Fibroblast of skin of right biceps (primary cell): ENCODE measurements around the gene TLCD5.

Source experiments
- DNase-seq: peaks from one replicate; pipeline ENCODE4 v3.0.0-alpha.2; 2013

The TLCD5 gene

GRCh38 chr11:120338107-120338933, 13.2 kb downstream of the TLCD5 start:
- DNase-seq = peak; percentile 31

- peak; percentile 29 for DNase-seq
Observed at GRCh38 chr11:120339394-120339890, 14.3 kb downstream of the TLCD5 start.

GRCh38 chr11:120340529-120340928, 15.4 kb downstream of the TLCD5 start:
- DNase-seq = no peak

- no peak for DNase-seq
Observed at GRCh38 chr11:120342226-120342625, 17.1 kb downstream of the TLCD5 start.

- no peak for DNase-seq
Observed at GRCh38 chr11:120342678-120343077, 17.6 kb downstream of the TLCD5 start.

GRCh38 chr11:120343429-120343828, 18.3 kb downstream of the TLCD5 start:
- no peak for DNase-seq

- DNase-seq = peak; percentile 74
Observed at GRCh38 chr11:120344302-120345004, 19.4 kb downstream of the TLCD5 start.

GRCh38 chr11:120346233-120346632, 21.1 kb downstream of the TLCD5 start:
- no peak for DNase-seq

GRCh38 chr11:120350637-120351036, 25.5 kb downstream of the TLCD5 start:
- no peak for DNase-seq

- DNase-seq = no peak
Observed at GRCh38 chr11:120352405-120352804, 27.3 kb downstream of the TLCD5 start.

- peak; percentile 44 for DNase-seq
Observed at GRCh38 chr11:120354068-120354467, 29.0 kb downstream of the TLCD5 start.

GRCh38 chr11:120354779-120355178, 29.7 kb downstream of the TLCD5 start:
- no peak for DNase-seq

- DNase-seq = no peak
Observed at GRCh38 chr11:120357620-120358019, 32.5 kb downstream of the TLCD5 start.

- no peak for DNase-seq
Observed at GRCh38 chr11:120358729-120359128, 33.6 kb downstream of the TLCD5 start.

GRCh38 chr11:120363436-120363835, 38.3 kb downstream of the TLCD5 start:
- peak; percentile 31 for DNase-seq

- DNase-seq = no peak
Observed at GRCh38 chr11:120365512-120365911, 40.4 kb downstream of the TLCD5 start.

- no peak for DNase-seq
Observed at GRCh38 chr11:120372296-120372695, 47.2 kb downstream of the TLCD5 start.

GRCh38 chr11:120375076-120375475, 50.0 kb downstream of the TLCD5 start:
- DNase-seq = no peak

GRCh38 chr11:120376547-120377182, 51.6 kb downstream of the TLCD5 start:
- DNase-seq = no peak

- no peak for DNase-seq
Observed at GRCh38 chr11:120378474-120378873, 53.4 kb downstream of the TLCD5 start.

GRCh38 chr11:120381401-120381800, 56.3 kb downstream of the TLCD5 start:
- DNase-seq = no peak
